Measurements from ENCODE around the gene SNRNP70.

GRCh38 chr19:49069026-49069425, 16.2 kb upstream of the SNRNP70 start:
- TF ChIP-seq EZH2 (IDR thresholded peaks at IDR 0.05; ENCODE audit: low read length, missing control alignments) (no peak), CTCF (conservative IDR thresholded peaks at IDR 0.05 in 1 of 2, IDR thresholded peaks at IDR 0.05 in 1 of 2; ENCODE audit: low read depth in 1 of 2, low read length in 2 of 2) (no peak)
